ENCODE data around the gene CST7.
"Not testable (repeated sequence)": the region's sequence is repeated elsewhere in the genome, so short reads cannot be mapped to it uniquely, and the experiment has no call there.

The CST7 gene, protein sequence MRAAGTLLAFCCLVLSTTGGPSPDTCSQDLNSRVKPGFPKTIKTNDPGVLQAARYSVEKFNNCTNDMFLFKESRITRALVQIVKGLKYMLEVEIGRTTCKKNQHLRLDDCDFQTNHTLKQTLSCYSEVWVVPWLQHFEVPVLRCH

GRCh38 chr20:24948939-24949679 lies at the start of gene CST7:
TSS of gene CST7 (plus strand) at chr20:24949269. CDS start at chr20:24949506, 237 bp downstream.
- DNase-seq: no peak

- no peak for DNase-seq
Measured at GRCh38 chr20:24906806-24907205, 42.3 kb upstream of the CST7 start.

GRCh38 chr20:24908642-24909041 lies 40.4 kb upstream of the CST7 start:
- no peak for DNase-seq

DNA sequence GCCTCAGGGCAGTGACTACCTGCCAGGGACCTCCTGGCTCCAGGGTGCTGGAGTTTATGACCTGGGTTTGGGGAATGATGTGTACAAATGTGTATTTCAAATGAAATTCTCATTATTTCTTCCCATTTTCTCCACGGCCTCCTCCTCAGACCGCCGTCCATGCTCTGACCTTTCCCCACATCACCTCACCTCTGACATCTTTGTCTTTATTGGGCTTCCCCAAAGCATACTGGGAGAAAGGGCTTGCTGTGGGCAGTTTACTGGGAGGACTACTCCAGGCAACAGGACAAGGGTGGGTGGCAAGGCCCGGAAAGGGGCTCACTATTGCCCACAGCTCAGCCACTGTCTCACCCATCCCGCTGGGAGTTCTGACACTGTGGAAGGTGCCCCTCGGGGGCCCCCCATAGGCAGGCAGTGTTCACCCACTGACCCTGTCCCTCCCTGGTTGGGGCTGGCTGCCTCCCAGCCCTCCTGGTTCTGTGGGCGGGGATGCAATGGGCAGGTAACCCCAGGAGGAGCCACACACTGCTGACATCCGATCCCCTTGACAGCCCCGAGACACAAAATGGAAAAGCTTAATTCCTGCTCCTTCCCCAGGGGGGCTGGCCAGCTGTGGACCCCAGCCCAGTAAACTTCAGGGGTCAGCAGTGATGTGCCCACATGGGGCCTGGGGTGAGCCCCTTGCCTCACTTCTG lies 39.8 kb upstream of the CST7 start:
- no peak for DNase-seq

- DNase-seq: no peak
Measured at GRCh38 chr20:24909861-24910260, 39.2 kb upstream of the CST7 start.

DNA sequence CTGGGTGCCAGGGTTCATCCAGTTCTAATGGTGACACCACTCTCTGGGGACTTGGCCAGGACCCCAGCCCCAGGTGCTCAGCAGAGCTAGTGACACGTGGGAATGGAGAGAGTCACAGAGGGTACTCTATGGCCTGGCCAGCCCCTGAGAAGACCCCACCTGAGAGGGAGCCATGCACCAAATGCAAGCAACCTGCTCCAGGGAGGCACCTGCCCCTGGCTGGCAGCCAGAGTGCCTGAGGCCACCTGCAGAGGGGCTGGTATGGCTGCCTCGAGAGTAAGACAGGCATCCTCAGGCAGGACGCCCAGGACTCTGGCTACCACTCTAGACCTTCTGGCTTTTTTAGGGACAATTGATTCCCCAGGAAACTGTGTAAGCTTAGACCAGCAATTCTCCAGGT lies 38.6 kb upstream of the CST7 start:
- DNase-seq: no peak

- DNase-seq: no peak
Measured at GRCh38 chr20:24911461-24911860, 37.6 kb upstream of the CST7 start.

GRCh38 chr20:24912397-24913075 lies 36.5 kb upstream of the CST7 start:
- no peak for DNase-seq

GRCh38 chr20:24913076-24913628 lies 35.9 kb upstream of the CST7 start:
- no peak for DNase-seq

DNA sequence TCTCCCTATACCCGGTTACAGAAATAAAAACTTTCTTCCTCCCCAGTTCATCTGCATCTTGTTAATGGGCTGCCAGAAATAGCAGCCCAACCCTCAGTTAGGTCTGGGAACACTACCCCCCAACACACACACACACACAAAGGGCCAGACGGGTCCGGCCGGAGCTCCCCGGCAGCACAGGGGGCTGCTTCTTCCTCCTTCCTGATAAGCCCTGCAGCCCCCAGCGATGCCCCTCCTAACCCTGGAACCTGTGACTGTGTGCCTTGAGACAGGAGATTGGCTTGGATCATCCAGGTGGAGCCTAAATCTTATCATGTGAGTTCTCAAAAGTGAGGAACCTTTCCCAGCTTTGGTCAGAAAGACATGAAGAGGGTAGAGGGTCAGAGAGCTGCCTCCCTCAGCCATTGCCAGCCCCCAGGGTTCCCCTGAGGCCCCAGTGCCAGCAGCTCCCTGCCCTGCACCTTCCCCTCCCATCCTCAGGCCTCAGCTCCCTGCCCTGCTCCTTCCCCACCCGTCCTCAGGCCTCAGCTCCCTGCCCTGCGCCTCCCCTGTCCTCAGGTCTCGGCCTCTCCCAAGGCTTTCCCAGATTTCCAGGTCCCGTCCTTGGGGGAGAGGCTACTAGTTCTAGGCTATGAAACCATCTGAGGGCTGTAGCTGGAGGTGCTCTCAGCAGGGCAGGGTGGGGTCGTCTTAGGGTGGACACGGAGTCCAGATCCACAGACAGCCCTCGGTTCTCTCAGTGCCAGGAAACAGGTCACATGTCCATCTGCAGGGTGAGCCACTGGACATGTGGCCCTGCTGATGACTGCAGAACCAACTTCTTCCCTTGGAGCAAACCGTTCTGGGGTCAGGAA lies 34.5 kb upstream of the CST7 start:
- no peak for DNase-seq

DNA sequence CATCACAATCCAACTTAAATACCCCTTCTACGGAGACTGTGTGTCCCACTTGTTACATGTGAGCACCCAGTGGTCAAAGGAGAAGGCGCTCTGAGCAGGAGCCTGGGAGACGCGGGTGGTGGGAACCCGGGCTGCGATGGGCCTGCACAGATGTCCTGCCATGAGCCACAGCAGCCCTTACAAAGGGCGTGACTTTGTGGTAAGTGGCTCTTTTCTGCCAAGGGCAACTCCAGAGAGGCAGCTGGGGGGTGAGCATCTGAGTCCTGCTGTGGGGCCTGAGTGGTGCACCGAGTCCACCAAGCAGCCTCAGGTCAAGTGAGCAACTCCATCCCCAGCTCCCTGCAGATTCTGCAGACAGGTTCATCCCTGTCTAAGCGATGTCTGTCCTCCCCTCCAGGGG lies 33.6 kb upstream of the CST7 start:
- no peak for DNase-seq

GRCh38 chr20:24915892-24916291 lies 33.2 kb upstream of the CST7 start:
- DNase-seq: no peak

- no peak for DNase-seq
Measured at GRCh38 chr20:24916412-24916811, 32.7 kb upstream of the CST7 start.

GRCh38 chr20:24917056-24917455 lies 32.0 kb upstream of the CST7 start:
- DNase-seq: no peak

DNA sequence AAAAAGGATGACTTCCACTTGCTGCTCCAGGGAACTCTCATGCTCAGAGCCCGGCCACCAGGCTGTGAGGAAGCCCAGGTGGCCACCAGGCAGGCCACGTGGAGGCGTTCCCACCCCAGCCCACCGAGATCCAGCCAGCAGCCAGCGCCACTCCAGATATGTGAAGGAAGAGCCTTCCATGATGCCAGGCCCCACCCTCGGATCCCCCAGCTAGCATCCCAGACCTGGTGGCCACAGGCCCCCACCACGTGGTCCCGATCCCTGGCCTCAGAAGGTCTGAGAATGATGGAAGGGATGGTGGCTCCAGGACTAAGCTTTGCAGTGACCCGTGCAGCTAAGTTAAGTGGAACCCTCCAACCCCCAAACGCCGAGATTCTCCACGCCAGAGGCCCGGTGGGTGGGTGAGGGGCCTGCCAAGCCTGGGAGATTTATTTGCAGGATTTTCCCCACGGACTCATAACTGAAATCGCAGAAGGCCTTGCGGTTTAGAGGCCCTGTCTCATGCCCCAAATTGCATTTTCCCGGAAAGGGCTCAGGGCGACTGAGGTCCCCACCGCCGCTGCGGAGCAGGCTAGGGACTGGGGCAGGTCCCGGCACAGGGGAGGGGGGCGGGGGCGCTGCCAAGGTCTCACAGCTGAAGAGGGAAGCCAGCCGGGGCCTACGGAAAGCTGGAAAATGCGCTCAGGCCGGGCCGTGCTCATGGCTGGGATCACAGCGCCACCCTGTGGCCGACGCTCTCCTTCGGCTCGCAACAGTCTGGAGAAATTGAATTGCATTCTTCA lies 31.1 kb upstream of the CST7 start:
- peak; percentile 4 to 69 for DNase-seq

DNA sequence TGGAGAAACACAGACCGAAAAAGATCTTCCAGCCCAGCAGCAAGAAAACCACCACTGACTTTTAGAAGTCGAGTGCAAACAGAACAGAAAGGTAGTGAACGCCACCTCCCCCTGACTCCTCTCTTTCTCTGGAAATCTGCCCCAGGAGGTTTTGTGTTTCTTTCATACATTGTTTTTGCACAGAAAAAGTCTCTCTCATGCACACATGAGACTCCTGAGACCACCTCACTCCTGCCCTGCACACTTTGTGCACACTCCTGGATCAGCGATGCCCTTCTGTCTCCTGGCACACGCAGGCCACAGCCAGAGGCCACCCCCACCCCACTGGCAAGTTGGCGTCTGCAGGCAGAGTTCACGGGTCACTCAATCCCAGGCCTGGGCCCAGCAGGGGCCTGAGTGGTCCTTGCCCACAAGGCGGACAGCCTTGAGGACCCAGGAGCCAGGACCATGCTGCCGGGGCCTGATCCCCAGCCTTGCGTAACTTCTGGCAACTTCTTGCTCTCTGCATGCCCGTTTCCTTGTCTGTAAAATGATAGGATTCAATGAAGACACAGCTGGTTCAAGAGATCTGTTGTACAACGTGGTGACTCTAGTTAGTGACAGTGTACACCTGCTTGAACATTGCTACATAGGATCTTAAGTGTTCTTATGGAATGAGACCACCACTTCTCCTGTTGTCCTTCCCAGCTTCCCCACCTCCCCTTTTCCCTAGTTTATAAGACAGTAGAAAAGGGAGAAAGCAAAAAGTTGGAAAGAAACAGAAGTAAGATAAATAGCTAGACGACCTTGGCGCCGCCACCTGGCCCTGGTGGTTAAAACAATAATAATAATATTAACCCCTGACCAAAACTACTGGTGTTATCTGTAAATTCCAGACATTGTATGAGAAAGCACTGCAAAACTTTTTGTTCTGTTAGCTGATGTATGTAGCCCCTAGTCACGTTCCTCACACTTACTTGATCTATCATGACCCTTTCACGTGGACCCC lies 30.2 kb upstream of the CST7 start:
- DNase-seq: no peak

GRCh38 chr20:24919665-24920064 lies 29.4 kb upstream of the CST7 start:
- DNase-seq: not testable (repeated sequence)

GRCh38 chr20:24920706-24921105 lies 28.4 kb upstream of the CST7 start:
- DNase-seq: not testable (repeated sequence)

DNA sequence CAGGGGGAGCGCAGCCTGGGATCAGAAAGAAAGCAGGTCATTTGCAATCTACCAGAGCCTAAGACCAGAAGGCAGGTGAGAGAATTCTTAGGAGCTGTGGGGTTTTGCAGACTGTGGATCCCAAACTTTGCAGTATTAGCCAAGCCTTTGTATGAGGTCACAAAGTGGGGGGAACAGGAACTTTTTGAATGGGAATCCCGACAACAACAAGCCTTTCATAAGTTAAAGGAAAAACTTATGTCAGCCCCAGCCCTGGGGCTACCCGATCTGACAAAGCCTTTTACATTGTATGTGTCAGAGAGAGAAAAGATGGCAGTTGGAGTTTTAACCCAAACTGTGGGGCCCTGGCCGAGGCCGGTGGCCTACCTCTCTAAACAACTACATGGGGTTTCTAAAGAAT lies 19.8 kb upstream of the CST7 start:
- DNase-seq: not testable (repeated sequence)
